ENCODE results near the gene UBE2L6. TPM values are rescaled to one million over a fixed set of nuclear protein-coding genes. Genes with fewer than 3 reads are reported as not detected.

The UBE2L6 gene
- total and polyA plus RNA-seq, 2 donors (not counting 1 experiment from before 2014, with no cell fraction given), result 63.5 to 70.7 TPM

GRCh38 chr11:57511741-57512430 lies 55.6 kb downstream of the UBE2L6 start:
- Mint-ChIP-seq H3K27me3 (no peaks in the 10 kb centered on the region), H3K27ac (peak overlapping the region; percentile 29), H3K4me1 (peaks cover 30% of the 10 kb centered on the region), H3K9me3 (ENCODE audit: insufficient read depth) (no peaks in the 10 kb centered on the region), H3K4me3 (no peak overlapping the region)
- H2AFZ ChIP-seq (ENCODE audit: insufficient read depth, low read depth, low read length, poor library complexity, severe bottlenecking), result peak overlapping the region; percentile 11
- H3K27me3 ChIP-seq (replicated peaks in 1 of 4; ENCODE audit: control extremely low read depth in 1 of 4, control insufficient read depth in 3 of 4, insufficient read depth in 4 of 4, low read length in 3 of 4), result no peaks in the 10 kb centered on the region
- CTCF ChIA-PET, result interaction anchor here (1.3 to 2.1 kb wide), 4 partner anchors 14 to 55 kb away, joined by 3 to 18 read pairs (median 8); no protein-coding TSS in a partner anchor
- no peak for ATAC-seq (ENCODE audit: low read depth)
- H3K36me3 ChIP-seq (replicated peaks in 1 of 2; ENCODE audit: control extremely low read depth in 1 of 2, control insufficient read depth in 1 of 2, extremely low read depth in 1 of 2, insufficient read depth in 2 of 2, low read length in 1 of 2), result no peaks in the 10 kb centered on the region
- no peaks in the 10 kb centered on the region for H3K79me2 ChIP-seq (ENCODE audit: control insufficient read depth, insufficient read depth, low read length)
- no peak overlapping the region for H3K4me2 ChIP-seq (replicated peaks; ENCODE audit: low read depth, low read length, poor library complexity, severe bottlenecking)
- H3K9me3 ChIP-seq (ENCODE audit: control extremely low read depth in 1 of 3, control insufficient read depth in 2 of 3, insufficient read depth in 1 of 3, low read length in 2 of 3), result no peaks in the 10 kb centered on the region
- WGBS (ENCODE audit: insufficient coverage), result no CpG with 5 or more reads among the region's 6 CpGs
- H4K20me1 ChIP-seq (ENCODE audit: control insufficient read depth, insufficient read depth, low read length, poor library complexity, severe bottlenecking), result no peaks in the 10 kb centered on the region
- peaks cover 6 to 22% of the 10 kb centered on the region in 2 donors for H3K4me1 ChIP-seq (ENCODE audit: control insufficient read depth in 2 of 2, insufficient read depth in 2 of 2, low read length in 2 of 2)
- H3K9ac ChIP-seq (ENCODE audit: low read length), result no peak overlapping the region
- TF ChIP-seq CTCF (IDR thresholded peaks at IDR 0.05) (no peak), EZH2 (IDR thresholded peaks at IDR 0.05; ENCODE audit: borderline replicate concordance, insufficient read depth, low read depth, low read length, poor library complexity, severe bottlenecking) (no peak)
- peak; percentile 22 for DNase-seq
- intact Hi-C loops (cut with micrococcal nuclease), result no loop called here
- H3K4me3 ChIP-seq (ENCODE audit: control extremely low read depth in 1 of 5, extremely low read depth in 1 of 5, insufficient read depth in 1 of 5, low read depth in 2 of 5, low read length in 4 of 5), result no peak overlapping the region
- peak overlapping the region in 1 of 2 donors; percentile 46 for H3K27ac ChIP-seq (ENCODE audit: low read length in 2 of 2)
- POLR2A ChIA-PET, result no interaction called here

Data from B cell (primary cell).